IPS DF 6.9 (cell line): ENCODE results near the gene WDR55.
"Not testable (repeated sequence)": the region's sequence is repeated elsewhere in the genome, so short reads cannot be mapped to it uniquely, and the experiment has no call there.

Source experiments
- DNase-seq: peaks from one replicate; pipeline ENCODE4 v3.0.0-alpha.2; 2013; ENCODE audit warnings: low read depth, low spot score
- H3K27ac ChIP-seq: one replicate; pipeline ENCODE4 v1.5.1; 2013; ENCODE audit warnings: low read length, control low read depth
- H3K27me3 ChIP-seq: 2 replicates; pipeline ENCODE4 v1.6.1; 2013; ENCODE audit warnings: mild to moderate bottlenecking, low read length; ENCODE audit not compliant: control insufficient read depth, insufficient read depth
- H3K36me3 ChIP-seq: 2 replicates; pipeline ENCODE4 v1.6.1; 2013; ENCODE audit warnings: low read length; ENCODE audit not compliant: control insufficient read depth, insufficient read depth
- H3K4me1 ChIP-seq: 2 replicates; pipeline ENCODE4 v1.6.1; 2013; ENCODE audit warnings: low read length; ENCODE audit not compliant: control insufficient read depth, insufficient read depth
- H3K4me3 ChIP-seq: 2 replicates; pipeline ENCODE4 v1.5.1; 2013; ENCODE audit warnings: mild to moderate bottlenecking, low read length
- H3K9me3 ChIP-seq: 2 replicates; pipeline ENCODE4 v1.6.1; 2013; ENCODE audit warnings: low read length, inconsistent platforms; ENCODE audit not compliant: control insufficient read depth, insufficient read depth
- WGBS: extraction: QIAGEN DNeasy Blood & Tissue Kit; methylation state at CpG from one replicate; pipeline ENCODE4 v1.1.7; 2013; ENCODE audit warnings: mixed read lengths, missing lambda C conversion rate; ENCODE audit not compliant: insufficient read length, insufficient coverage; 5-methylcytosine and 5-hydroxymethylcytosine counted together

WDR55 gene

DNA sequence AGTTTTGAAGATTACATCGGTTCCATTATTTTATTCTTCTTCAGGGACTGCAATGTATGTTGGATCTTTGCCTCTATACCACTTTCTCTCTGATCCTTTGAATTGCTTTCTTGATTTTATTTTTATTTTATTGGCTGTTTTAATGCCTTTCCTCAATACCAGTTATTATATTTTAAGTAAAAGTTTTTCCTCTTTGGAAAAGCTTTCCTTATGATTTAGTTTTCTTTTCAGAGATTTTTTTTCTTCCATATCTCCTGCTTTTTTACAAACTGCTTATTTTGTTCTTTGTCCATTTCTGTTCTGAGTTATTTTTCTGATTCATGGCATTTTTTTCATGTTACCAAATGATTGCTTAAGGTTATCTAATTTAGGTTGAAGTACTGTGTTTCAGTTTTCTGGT is 47.1 kb downstream of the WDR55 start:
- H3K27me3 ChIP-seq = no peaks in the 10 kb centered on the region
- H3K27ac ChIP-seq = no peak overlapping the region
- H3K36me3 ChIP-seq = no peaks in the 10 kb centered on the region
- WGBS = no CpG with 5 or more reads among the region's 1 CpG
- no peaks in the 10 kb centered on the region for H3K4me1 ChIP-seq
- no peaks in the 10 kb centered on the region for H3K9me3 ChIP-seq
- DNase-seq = no peak
- H3K4me3 ChIP-seq = no peak overlapping the region

DNA sequence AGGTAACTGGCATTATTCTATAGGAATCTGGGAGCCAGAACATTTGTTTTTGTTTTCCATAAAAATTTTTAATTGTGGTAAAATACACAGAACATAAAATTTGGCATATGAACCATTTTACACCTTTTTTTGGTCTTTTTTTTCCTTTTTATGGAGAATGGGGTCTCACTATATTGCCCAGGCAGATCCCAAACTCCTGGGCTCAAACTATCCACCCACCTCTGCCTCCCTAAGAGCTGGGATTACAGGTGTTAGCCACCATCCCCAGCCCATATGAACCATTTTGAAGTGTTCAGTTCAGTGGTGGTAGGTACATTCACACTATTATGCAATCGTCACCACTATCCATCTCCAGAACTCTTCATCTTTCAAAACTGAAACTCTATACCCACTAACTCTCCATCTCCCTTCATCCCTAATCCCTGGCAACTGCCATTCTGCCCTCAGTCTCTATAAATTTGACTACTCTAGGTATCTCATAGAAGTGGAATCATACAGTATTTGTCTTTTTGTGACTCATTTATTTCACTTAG is 48.9 kb downstream of the WDR55 start:
- no CpG with 5 or more reads among the region's 1 CpG for WGBS
- Histone ChIP-seq H3K4me1 (no peaks in the 10 kb centered on the region), H3K36me3 (no peaks in the 10 kb centered on the region), H3K27me3 (no peaks in the 10 kb centered on the region), H3K27ac (no peak overlapping the region), H3K4me3 (no peak overlapping the region), H3K9me3 (no peaks in the 10 kb centered on the region)
- no peak for DNase-seq

DNA sequence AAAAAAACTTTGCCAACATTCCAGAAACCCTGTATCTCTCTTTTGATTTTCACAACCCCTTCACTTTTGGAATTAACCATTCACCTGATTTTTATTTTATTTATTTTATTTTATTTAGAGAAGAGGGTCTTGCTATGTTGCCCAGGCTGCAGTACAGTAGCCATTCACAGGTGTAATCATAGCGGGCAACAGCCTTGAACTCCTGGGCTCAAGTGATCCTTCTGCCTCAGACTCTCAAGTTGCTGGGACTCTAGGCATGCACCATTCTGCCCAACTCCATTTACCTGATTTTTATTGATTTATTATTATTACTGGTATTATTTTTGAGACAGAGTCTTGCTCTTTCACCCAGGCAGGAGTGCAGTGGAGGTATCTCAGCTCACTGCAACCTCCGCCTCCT is 51.5 kb downstream of the WDR55 start:
- H3K36me3 ChIP-seq, H3K4me1 ChIP-seq, H3K4me3 ChIP-seq, H3K27me3 ChIP-seq, H3K27ac ChIP-seq, H3K9me3 ChIP-seq, DNase-seq: not testable (repeated sequence)
- WGBS = no CpG with 5 or more reads among the region's 2 CpGs

GRCh38 chr5:140718266-140718592 is 53.5 kb downstream of the WDR55 start:
- Histone ChIP-seq H3K4me3 (no peak overlapping the region), H3K36me3 (no peaks in the 10 kb centered on the region), H3K27ac (no peak overlapping the region), H3K9me3 (no peaks in the 10 kb centered on the region), H3K27me3 (no peaks in the 10 kb centered on the region), H3K4me1 (no peaks in the 10 kb centered on the region)
- WGBS = no CpG with 5 or more reads among the region's 7 CpGs
- DNase-seq = no peak

- H3K36me3 ChIP-seq, H3K9me3 ChIP-seq, DNase-seq, H3K4me1 ChIP-seq, H3K4me3 ChIP-seq, H3K27me3 ChIP-seq, H3K27ac ChIP-seq: not testable (repeated sequence)
- no CpG with 5 or more reads among the region's 6 CpGs for WGBS
Measured at GRCh38 chr5:140720738-140721137, 56.0 kb downstream of the WDR55 start.

DNA sequence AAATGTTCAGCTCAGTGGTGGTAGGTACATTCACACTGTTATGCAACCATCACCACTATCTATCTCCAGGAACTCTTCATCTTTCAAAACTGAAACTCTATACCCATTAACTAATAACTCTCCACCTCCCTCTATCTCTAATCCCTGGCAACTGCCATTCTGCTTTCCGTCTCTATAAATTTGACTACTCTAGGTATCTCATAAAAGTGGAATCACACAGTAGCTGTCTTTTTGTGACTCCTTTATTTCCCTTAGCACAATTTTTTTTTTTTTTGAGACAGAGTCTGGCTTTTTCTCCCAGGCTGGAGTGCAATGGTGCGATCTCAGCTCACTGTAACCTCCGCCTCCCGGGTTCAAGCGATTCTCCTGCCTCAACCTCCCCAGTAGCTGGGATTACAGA is 56.7 kb downstream of the WDR55 start:
- WGBS = no CpG with 5 or more reads among the region's 5 CpGs
- not testable (repeated sequence) for H3K4me1 ChIP-seq, H3K4me3 ChIP-seq, H3K27ac ChIP-seq, H3K9me3 ChIP-seq, H3K36me3 ChIP-seq, H3K27me3 ChIP-seq, DNase-seq
